NB4 (cell line): ENCODE data around the gene MAN2A1.

Source experiments
- MYC ChIP-seq: IDR thresholded peaks from 2 replicates; pipeline ENCODE4 v1.6.1; 2011; ENCODE audit warnings: low read depth, low read length
- POLR2A ChIP-seq: IDR thresholded peaks from 2 replicates; pipeline ENCODE4 v1.6.1; 2011; ENCODE audit warnings: mild to moderate bottlenecking; ENCODE audit not compliant: insufficient read length; ENCODE audit errors: extremely low read depth
- TF ChIP-seq, protein P1 (sequence below): IDR thresholded peaks from one replicate; pipeline ENCODE4 v1.5.1; 2012; ENCODE audit warnings: low read depth, low read length
- TF ChIP-seq, protein P2 (sequence below): IDR thresholded peaks from 2 replicates; pipeline ENCODE4 v1.6.1; 2011; ENCODE audit warnings: low read depth, low read length

- TF ChIP-seq, protein P1, sequence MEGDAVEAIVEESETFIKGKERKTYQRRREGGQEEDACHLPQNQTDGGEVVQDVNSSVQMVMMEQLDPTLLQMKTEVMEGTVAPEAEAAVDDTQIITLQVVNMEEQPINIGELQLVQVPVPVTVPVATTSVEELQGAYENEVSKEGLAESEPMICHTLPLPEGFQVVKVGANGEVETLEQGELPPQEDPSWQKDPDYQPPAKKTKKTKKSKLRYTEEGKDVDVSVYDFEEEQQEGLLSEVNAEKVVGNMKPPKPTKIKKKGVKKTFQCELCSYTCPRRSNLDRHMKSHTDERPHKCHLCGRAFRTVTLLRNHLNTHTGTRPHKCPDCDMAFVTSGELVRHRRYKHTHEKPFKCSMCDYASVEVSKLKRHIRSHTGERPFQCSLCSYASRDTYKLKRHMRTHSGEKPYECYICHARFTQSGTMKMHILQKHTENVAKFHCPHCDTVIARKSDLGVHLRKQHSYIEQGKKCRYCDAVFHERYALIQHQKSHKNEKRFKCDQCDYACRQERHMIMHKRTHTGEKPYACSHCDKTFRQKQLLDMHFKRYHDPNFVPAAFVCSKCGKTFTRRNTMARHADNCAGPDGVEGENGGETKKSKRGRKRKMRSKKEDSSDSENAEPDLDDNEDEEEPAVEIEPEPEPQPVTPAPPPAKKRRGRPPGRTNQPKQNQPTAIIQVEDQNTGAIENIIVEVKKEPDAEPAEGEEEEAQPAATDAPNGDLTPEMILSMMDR = no peak
- TF ChIP-seq POLR2A (no peak), MYC (no peak)
- TF ChIP-seq, protein P2, sequence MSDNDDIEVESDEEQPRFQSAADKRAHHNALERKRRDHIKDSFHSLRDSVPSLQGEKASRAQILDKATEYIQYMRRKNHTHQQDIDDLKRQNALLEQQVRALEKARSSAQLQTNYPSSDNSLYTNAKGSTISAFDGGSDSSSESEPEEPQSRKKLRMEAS = no peak
Measured at GRCh38 chr5:109721741-109722140, 32.0 kb downstream of the MAN2A1 start.
